ENCODE results near the gene THOP1.

DNA sequence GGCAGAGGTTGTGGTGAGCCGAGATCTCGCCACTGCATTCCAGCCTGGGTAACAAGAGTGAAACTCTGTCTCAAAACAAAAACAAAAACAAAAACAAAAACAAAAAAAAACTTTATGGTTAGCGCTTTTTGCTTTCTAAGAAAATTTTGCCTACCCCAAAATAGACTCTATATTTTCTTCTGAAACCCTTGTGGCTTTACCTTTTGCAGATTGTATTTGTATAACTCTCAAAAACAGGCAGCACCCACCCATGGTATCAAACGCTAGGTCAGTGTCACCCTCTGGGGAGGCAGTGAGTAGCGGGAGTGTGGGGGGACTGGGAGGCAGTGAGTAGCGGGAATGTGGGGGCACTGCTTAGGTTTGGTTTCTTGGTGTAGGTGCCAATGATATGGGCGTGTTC is 38.0 kb upstream of the THOP1 start:
- TF ChIP-seq, protein P1, sequence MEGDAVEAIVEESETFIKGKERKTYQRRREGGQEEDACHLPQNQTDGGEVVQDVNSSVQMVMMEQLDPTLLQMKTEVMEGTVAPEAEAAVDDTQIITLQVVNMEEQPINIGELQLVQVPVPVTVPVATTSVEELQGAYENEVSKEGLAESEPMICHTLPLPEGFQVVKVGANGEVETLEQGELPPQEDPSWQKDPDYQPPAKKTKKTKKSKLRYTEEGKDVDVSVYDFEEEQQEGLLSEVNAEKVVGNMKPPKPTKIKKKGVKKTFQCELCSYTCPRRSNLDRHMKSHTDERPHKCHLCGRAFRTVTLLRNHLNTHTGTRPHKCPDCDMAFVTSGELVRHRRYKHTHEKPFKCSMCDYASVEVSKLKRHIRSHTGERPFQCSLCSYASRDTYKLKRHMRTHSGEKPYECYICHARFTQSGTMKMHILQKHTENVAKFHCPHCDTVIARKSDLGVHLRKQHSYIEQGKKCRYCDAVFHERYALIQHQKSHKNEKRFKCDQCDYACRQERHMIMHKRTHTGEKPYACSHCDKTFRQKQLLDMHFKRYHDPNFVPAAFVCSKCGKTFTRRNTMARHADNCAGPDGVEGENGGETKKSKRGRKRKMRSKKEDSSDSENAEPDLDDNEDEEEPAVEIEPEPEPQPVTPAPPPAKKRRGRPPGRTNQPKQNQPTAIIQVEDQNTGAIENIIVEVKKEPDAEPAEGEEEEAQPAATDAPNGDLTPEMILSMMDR (IDR thresholded peaks at IDR 0.05): no peak
- no peak for TF ChIP-seq POLR2A (IDR thresholded peaks at IDR 0.05)

Measured in ovary (tissue), 3 donors.